ENCODE results near the gene SHBG.

DNA sequence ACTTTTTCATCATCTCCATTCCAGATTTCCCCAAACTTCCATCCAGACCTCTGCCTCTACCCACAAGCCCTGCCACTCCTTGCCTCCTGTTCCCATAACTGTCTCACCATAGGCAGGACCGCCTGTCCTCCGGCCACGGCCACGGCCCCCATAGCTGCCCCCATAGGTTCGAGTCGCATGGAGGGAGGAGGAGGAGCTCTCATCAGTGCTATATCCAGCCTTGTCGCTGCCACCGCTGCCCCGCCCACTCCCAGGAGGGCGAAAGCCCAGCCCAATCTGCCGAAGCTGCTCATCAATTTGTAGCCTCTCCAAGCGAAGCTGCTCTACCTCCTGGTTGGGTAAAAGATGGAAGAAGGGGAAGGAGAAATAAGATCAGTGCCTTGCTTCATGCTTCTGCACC is 36.6 kb upstream of the SHBG start:
- TF ChIP-seq, protein P1, sequence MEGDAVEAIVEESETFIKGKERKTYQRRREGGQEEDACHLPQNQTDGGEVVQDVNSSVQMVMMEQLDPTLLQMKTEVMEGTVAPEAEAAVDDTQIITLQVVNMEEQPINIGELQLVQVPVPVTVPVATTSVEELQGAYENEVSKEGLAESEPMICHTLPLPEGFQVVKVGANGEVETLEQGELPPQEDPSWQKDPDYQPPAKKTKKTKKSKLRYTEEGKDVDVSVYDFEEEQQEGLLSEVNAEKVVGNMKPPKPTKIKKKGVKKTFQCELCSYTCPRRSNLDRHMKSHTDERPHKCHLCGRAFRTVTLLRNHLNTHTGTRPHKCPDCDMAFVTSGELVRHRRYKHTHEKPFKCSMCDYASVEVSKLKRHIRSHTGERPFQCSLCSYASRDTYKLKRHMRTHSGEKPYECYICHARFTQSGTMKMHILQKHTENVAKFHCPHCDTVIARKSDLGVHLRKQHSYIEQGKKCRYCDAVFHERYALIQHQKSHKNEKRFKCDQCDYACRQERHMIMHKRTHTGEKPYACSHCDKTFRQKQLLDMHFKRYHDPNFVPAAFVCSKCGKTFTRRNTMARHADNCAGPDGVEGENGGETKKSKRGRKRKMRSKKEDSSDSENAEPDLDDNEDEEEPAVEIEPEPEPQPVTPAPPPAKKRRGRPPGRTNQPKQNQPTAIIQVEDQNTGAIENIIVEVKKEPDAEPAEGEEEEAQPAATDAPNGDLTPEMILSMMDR (conservative IDR thresholded peaks at IDR 0.05; ENCODE audit: low read length), result no peak
- TF ChIP-seq EZH2phosphoT487 (IDR thresholded peaks at IDR 0.05; ENCODE audit: borderline replicate concordance, low read depth, low read length), result no peak
